ENCODE data around the gene CENPN.

The CENPN gene

DNA sequence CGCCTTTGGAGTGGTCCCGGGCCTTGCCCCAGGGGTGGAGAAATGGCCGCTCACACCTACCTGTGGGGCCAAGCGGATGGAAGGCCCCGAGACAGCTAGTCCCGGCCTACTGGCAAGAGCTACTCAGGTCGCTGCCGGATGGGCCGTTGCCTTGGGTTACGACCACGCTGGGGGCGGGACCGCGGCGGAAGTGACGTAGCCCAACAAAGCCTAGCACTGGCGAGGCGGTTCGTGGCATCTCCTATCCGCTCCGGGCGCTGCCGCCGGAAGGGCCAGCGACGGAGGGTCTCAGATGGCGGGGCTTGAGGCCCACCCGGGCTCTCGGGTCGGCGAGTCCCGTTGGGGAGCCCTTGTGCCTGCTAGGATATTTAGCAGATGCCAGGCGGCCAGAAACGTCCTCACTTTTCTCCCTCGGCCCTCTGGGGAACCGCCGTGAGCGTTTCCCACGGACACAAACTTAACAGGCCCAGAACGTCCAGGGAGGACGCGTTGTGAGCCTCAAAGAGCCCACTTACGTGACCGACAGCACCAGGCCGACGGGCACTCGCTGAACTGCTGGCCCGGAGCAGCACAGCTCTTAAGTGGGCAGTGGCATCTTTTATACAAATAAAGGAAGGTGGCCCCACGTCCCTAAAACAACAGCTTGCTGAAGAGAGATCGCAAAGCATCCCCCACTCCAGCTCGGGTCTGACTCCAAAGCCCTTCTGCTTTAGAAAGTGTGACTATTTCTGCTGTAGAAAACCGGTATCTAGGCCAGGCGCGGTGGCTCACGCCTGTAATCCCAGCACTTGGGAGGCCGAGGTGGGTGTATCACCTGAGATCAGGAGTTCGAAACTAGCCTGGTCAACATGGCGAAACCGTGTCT is 70.3 kb downstream of the CENPN start, which contains the start of gene C16orf46:
Gene C16orf46 (minus strand): TSS at position 163 of the 865 bp plus-strand sequence. CDS start 13,283 bp downstream, outside the sequence.
- no peak for TF ChIP-seq EZH2 (optimal IDR thresholded peaks at IDR 0.05; ENCODE audit: low read depth, low read length)
- TF ChIP-seq, protein P1, sequence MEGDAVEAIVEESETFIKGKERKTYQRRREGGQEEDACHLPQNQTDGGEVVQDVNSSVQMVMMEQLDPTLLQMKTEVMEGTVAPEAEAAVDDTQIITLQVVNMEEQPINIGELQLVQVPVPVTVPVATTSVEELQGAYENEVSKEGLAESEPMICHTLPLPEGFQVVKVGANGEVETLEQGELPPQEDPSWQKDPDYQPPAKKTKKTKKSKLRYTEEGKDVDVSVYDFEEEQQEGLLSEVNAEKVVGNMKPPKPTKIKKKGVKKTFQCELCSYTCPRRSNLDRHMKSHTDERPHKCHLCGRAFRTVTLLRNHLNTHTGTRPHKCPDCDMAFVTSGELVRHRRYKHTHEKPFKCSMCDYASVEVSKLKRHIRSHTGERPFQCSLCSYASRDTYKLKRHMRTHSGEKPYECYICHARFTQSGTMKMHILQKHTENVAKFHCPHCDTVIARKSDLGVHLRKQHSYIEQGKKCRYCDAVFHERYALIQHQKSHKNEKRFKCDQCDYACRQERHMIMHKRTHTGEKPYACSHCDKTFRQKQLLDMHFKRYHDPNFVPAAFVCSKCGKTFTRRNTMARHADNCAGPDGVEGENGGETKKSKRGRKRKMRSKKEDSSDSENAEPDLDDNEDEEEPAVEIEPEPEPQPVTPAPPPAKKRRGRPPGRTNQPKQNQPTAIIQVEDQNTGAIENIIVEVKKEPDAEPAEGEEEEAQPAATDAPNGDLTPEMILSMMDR (IDR thresholded peaks at IDR 0.05; ENCODE audit: low read length) = no peak
- no peak for TF ChIP-seq EZH2phosphoT487 (IDR thresholded peaks at IDR 0.05; ENCODE audit: low read length)
- Histone ChIP-seq H3K79me2 (ENCODE audit: low read length) (no peaks in the 10 kb centered on the region), H3K9ac (ENCODE audit: low read length) (peak within 1 kb of the TSS; percentile 77)

DNA sequence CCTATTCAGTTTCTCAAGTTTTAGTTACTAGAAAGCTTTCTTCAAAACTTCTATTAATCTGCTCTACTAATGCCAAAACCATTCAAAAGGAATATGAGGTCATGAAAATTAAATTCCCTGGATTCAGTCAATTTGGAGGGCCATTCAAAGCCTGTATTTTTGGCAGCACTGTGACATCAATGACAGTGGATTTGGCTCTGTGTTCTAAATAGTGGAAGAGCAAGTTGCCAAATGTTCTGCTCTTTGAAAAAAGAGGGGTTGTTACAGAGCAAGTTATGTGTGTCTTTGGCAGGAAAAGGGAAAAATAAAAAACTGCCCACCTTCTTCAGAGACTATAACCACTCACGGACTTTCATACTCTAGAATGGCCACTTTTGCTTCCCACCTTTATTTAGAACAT is 73.2 kb downstream of the CENPN start:
- no peaks in the 10 kb centered on the region for H3K9me3 ChIP-seq (replicated peaks; ENCODE audit: insufficient read depth, low read length)
- H3K36me3 ChIP-seq (replicated peaks; ENCODE audit: insufficient read depth, low read length) = no peaks in the 10 kb centered on the region
- no peaks in the 10 kb centered on the region for H3K9me2 ChIP-seq (replicated peaks; ENCODE audit: insufficient read depth, low read length)
- no peak overlapping the region for H3K9ac ChIP-seq (ENCODE audit: low read length)
- TF ChIP-seq EZH2phosphoT487 (IDR thresholded peaks at IDR 0.05; ENCODE audit: low read length) = no peak
- TF ChIP-seq, protein P1 (IDR thresholded peaks at IDR 0.05; ENCODE audit: low read length) = no peak
- no peak for TF ChIP-seq EZH2 (optimal IDR thresholded peaks at IDR 0.05; ENCODE audit: low read depth, low read length)
- no peak overlapping the region for H3K4me2 ChIP-seq (ENCODE audit: low read depth, low read length)
- no peak overlapping the region for H3K4me3 ChIP-seq (ENCODE audit: low read length)
- no peak overlapping the region for H2AFZ ChIP-seq (ENCODE audit: low read length)
- H3K4me1 ChIP-seq (ENCODE audit: low read length) = no peaks in the 10 kb centered on the region
- H3K27ac ChIP-seq (ENCODE audit: low read length) = no peak overlapping the region
- H4K20me1 ChIP-seq (ENCODE audit: insufficient read depth, low read length) = no peaks in the 10 kb centered on the region
- no peaks in the 10 kb centered on the region for H3K79me2 ChIP-seq (ENCODE audit: low read length)
- no peaks in the 10 kb centered on the region for H3K27me3 ChIP-seq (replicated peaks; ENCODE audit: insufficient read depth, low read length)
- no peaks in the 10 kb centered on the region for H3F3A ChIP-seq (ENCODE audit: insufficient read depth, low read length)
- no peak for DNase-seq

More for the DNA sequence above, 70.3 kb downstream of the CENPN start, which contains the start of gene C16orf46:
- Histone ChIP-seq H3K9me3 (replicated peaks; ENCODE audit: insufficient read depth, low read length) (no peaks in the 10 kb centered on the region), H4K20me1 (ENCODE audit: insufficient read depth, low read length) (no peaks in the 10 kb centered on the region), H3K4me3 (ENCODE audit: low read length) (peak within 1 kb of the TSS; percentile 74), H3K27ac (ENCODE audit: low read length) (peak within 1 kb of the TSS; percentile 61; the same call in 1 of the 2 replicates), H3K27me3 (replicated peaks; ENCODE audit: insufficient read depth, low read length) (no peaks in the 10 kb centered on the region), H3F3A (ENCODE audit: insufficient read depth, low read length) (no peaks in the 10 kb centered on the region), H2AFZ (ENCODE audit: low read length) (peak within 1 kb of the TSS; percentile 83), H3K4me1 (ENCODE audit: low read length) (no peaks in the 10 kb centered on the region), H3K9me2 (replicated peaks; ENCODE audit: insufficient read depth, low read length) (no peaks in the 10 kb centered on the region), H3K4me2 (ENCODE audit: low read depth, low read length) (peak within 1 kb of the TSS; percentile 56), H3K36me3 (replicated peaks; ENCODE audit: insufficient read depth, low read length) (no peaks in the 10 kb centered on the region)
- DNase-seq = peak; percentile 89

DNA sequence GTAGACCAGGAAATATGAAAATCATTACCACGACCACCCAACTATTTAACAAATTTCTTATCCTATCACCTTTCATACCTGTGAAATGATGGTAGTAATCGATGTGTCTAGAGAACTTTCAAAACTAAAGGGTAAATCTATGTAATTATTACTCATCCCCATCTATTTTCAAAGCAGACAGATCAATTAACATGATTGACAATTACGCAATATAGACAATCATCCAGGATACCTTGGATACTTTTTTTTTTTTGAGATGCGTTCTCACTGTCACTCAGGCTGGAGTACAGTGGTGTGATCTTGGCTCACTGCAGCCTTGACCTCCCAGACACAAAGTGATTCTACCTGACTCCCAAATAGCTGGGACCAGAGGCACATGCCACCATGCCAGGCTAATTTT is 74.0 kb downstream of the CENPN start:
- Histone ChIP-seq H3K27me3 (replicated peaks; ENCODE audit: insufficient read depth, low read length) (no peaks in the 10 kb centered on the region), H3K27ac (ENCODE audit: low read length) (no peak overlapping the region), H3K4me2 (ENCODE audit: low read depth, low read length) (no peak overlapping the region), H3K79me2 (ENCODE audit: low read length) (no peaks in the 10 kb centered on the region), H2AFZ (ENCODE audit: low read length) (no peak overlapping the region), H3K9me3 (replicated peaks; ENCODE audit: insufficient read depth, low read length) (no peaks in the 10 kb centered on the region), H3K36me3 (replicated peaks; ENCODE audit: insufficient read depth, low read length) (no peaks in the 10 kb centered on the region), H3K4me3 (ENCODE audit: low read length) (no peak overlapping the region), H4K20me1 (ENCODE audit: insufficient read depth, low read length) (no peaks in the 10 kb centered on the region), H3F3A (ENCODE audit: insufficient read depth, low read length) (no peaks in the 10 kb centered on the region), H3K9me2 (replicated peaks; ENCODE audit: insufficient read depth, low read length) (no peaks in the 10 kb centered on the region), H3K4me1 (ENCODE audit: low read length) (no peaks in the 10 kb centered on the region), H3K9ac (ENCODE audit: low read length) (no peak overlapping the region)
- TF ChIP-seq, protein P1 (IDR thresholded peaks at IDR 0.05; ENCODE audit: low read length) = no peak
- TF ChIP-seq EZH2 (optimal IDR thresholded peaks at IDR 0.05; ENCODE audit: low read depth, low read length) (no peak), EZH2phosphoT487 (IDR thresholded peaks at IDR 0.05; ENCODE audit: low read length) (no peak)
- no peak for DNase-seq
